Prostate gland (tissue), 2 donors: ENCODE measurements around the gene ABTB1. TPM values are rescaled to one million over a fixed set of nuclear protein-coding genes. Genes with fewer than 3 reads are reported as not detected.

Experiments used
- DNase-seq: peaks from one replicate; pipeline ENCODE4 v3.0.0-alpha.2; 2019; ENCODE audit warnings: low spot score
- H3K27ac ChIP-seq, 2 donors: fragments of 200-600 bp; sonication (generic); 2 replicates each; pipeline ENCODE4 v1.5.1; 2017 to 2019
- H3K27me3 ChIP-seq: fragments of 200-600 bp; sonication (generic); replicated peaks from 2 replicates; pipeline ENCODE4 v1.5.1; 2019; ENCODE audit not compliant: insufficient read depth
- H3K36me3 ChIP-seq, 2 donors: fragments of 200-600 bp; sonication (generic); 1 replicate in 1 of 2; 2 replicates in 1 of 2; pipeline versions ENCODE4 v1.5.1 to v1.8.1; 2017 to 2019
- H3K4me1 ChIP-seq: fragments of 200-600 bp; sonication (generic); replicated peaks from 2 replicates; pipeline ENCODE4 v1.5.1; 2019
- H3K4me3 ChIP-seq, 2 donors: fragments of 200-600 bp; sonication (generic); 2 replicates each; pipeline ENCODE4 v1.5.1; 2017 to 2019
- H3K9me3 ChIP-seq: fragments of 200-600 bp; sonication (generic); 2 replicates; pipeline ENCODE4 v1.5.1; 2017
- POLR2A ChIP-seq: fragments of 450-650 bp; IDR thresholded peaks from one replicate; pipeline ENCODE4 v1.6.1; 2016; ENCODE audit warnings: antibody characterized with exemption, mild to moderate bottlenecking
- POLR2AphosphoS5 ChIP-seq: sonication (generic); formaldehyde crosslinking; IDR thresholded peaks from one replicate; pipeline ENCODE4 v1.6.1; 2017; ENCODE audit warnings: antibody characterized with exemption
- WGBS: methylation state at CpG from one replicate; pipeline ENCODE4 v1.1.5; 2018; 5-methylcytosine and 5-hydroxymethylcytosine counted together
- intact Hi-C: fragments of 100-400 bp; cut with DNase I; formaldehyde crosslinking; loops from one replicate; pipeline ENCODE4 v1.14.2; 2022
- total RNA-seq, 2 donors: library from RNA; depleted of rRNA; stranded (reverse); fragments of >200 nt; gene quantifications; one replicate each; pipeline ENCODE4 v1.1.0, GENCODE V29; 2016
- TF ChIP-seq, protein P1 (sequence below), 4 experiments: fragments of 200-600 bp in 2 of 4; fragments of 450-650 bp in 2 of 4; sonication (generic) in 2 of 4; IDR thresholded peaks; 1 replicate in 3 of 4; 2 replicates in 1 of 4; pipeline ENCODE4 v1.5.1; 2016 to 2019; ENCODE audit warnings: antibody characterized with exemption in 4 of 4, mild to moderate bottlenecking in 2 of 4, moderate library complexity in 2 of 4

The ABTB1 gene
- total RNA-seq: 10 to 100 TPM; 33.4 to 60.2 TPM

DNA sequence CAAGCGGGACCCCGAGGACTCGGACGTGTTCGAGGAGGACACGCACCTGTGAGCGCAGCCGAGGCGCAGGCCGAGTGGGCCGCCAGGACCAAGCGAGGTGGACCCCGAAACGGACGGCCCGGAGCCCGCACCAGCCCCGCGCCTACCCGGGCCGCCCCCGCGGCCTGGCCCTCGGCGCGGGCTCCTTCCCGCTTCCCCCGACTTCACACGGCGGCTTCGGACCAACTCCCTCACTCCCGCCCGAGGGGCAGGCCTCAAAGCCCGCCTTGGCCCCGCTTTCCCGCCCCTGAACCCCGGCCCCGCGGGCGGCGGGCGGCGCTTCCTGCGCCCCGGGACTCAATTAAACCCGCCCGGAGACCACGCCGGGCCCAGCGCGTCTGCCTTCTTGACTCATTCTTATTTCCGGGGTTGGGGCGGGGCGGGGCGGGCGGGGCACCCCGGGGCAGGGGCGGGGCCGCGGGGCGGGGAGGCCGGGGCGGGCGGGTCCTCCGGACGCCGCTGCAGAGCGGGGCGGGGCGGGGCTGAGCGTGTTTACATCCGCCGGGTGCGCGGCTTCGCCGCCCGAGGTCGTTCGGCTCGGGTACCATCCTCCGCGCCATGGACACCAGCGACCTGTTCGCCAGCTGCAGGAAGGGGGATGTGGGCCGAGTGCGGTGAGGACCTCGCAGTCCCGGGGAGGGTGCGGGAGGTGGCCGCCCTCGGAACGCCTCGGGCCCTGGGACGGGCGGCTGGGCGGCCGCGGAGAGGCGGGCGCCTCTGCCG is at the start of gene ABTB1:
ABTB1 (plus strand) TSS at position 524 of the 762 bp plus-strand sequence; CDS start at position 598, 74 bp downstream.
- intact Hi-C loops: loop anchor here (10.0 kb wide), 1 partner anchor 382 kb away; the partner anchor contains the start of gene SEC61A1
- no peaks in the 10 kb centered on the region for H3K27me3 ChIP-seq
- peaks cover 0 to 8% of the 10 kb centered on the region in 2 donors for H3K36me3 ChIP-seq
- peak within 1 kb of the TSS; percentile 72 to 86 for H3K4me3 ChIP-seq
- H3K27ac ChIP-seq: peak within 1 kb of the TSS; percentile 83 to 85
- under 1% methylated on average over 47 of the region's 102 CpGs for WGBS
- H3K4me1 ChIP-seq: no peaks in the 10 kb centered on the region
- H3K9me3 ChIP-seq: no peaks in the 10 kb centered on the region
- DNase-seq: peak; percentile 82
- peak; percentile 60 for TF ChIP-seq POLR2AphosphoS5
- TF ChIP-seq POLR2A: peak; percentile 74
- TF ChIP-seq, protein P1, sequence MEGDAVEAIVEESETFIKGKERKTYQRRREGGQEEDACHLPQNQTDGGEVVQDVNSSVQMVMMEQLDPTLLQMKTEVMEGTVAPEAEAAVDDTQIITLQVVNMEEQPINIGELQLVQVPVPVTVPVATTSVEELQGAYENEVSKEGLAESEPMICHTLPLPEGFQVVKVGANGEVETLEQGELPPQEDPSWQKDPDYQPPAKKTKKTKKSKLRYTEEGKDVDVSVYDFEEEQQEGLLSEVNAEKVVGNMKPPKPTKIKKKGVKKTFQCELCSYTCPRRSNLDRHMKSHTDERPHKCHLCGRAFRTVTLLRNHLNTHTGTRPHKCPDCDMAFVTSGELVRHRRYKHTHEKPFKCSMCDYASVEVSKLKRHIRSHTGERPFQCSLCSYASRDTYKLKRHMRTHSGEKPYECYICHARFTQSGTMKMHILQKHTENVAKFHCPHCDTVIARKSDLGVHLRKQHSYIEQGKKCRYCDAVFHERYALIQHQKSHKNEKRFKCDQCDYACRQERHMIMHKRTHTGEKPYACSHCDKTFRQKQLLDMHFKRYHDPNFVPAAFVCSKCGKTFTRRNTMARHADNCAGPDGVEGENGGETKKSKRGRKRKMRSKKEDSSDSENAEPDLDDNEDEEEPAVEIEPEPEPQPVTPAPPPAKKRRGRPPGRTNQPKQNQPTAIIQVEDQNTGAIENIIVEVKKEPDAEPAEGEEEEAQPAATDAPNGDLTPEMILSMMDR (IDR thresholded peaks at IDR 0.05): no peak

DNA sequence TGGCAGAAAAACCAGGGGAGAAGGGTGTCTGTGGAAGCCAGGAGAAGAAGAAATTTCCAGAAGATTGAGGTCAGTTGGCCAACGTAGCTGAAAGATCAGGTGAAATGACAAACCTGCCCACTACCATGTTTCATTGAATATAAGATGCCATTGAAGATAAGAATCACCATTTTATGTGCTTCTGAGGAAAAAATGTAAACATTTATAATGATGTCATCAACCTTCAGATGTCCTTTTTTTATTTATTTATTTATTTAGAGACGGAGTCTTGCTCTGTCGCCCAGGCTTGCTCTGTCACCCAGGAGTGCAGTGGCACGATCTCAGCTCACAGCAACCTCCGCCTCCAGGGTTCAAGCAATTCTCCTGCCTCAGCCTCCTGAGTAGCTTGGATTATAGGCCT is 48.7 kb upstream of the ABTB1 start:
- no peaks in the 10 kb centered on the region for H3K36me3 ChIP-seq
- H3K27me3 ChIP-seq: no peaks in the 10 kb centered on the region
- H3K9me3 ChIP-seq: no peaks in the 10 kb centered on the region
- 60% methylated on average over 5 of the region's 5 CpGs for whole genome bisulfite sequencing
- TF ChIP-seq, protein P1 (IDR thresholded peaks at IDR 0.05): no peak
- TF ChIP-seq POLR2AphosphoS5 (no peak), POLR2A (no peak)
- intact Hi-C loops: no loop called here
- DNase-seq: no peak
- H3K4me1 ChIP-seq: no peaks in the 10 kb centered on the region
- no peak overlapping the region for H3K27ac ChIP-seq
- H3K4me3 ChIP-seq: no peak overlapping the region

DNA sequence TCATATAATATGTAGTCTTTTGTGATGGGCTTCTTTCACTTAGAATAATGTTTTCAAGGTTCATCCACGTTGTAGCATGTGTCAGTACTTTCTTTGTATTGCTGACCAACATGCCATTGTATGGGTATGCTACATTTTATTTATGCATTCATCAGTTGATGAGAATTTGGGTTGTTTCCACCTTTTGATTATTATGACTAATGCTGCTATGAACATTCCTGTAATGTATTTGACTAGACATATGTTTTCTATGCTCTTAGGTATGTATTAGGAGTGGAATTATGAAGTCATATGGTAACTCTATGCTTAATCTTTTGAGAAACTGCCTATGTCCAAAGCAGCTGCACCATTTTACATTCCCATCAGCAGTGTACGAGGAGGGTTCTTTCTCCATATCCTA is 46.9 kb upstream of the ABTB1 start:
- TF ChIP-seq POLR2AphosphoS5 (no peak), POLR2A (no peak)
- TF ChIP-seq, protein P1 (IDR thresholded peaks at IDR 0.05): no peak
- peaks cover 3% of the 10 kb centered on the region for H3K4me1 ChIP-seq
- no peak overlapping the region for H3K4me3 ChIP-seq
- DNase-seq: no peak
- H3K9me3 ChIP-seq: no peaks in the 10 kb centered on the region
- intact Hi-C loops: no loop called here
- H3K27ac ChIP-seq: no peak overlapping the region
- H3K27me3 ChIP-seq: no peaks in the 10 kb centered on the region
- 63% methylated on average over 2 of the region's 2 CpGs for WGBS
- H3K36me3 ChIP-seq: no peaks in the 10 kb centered on the region

DNA sequence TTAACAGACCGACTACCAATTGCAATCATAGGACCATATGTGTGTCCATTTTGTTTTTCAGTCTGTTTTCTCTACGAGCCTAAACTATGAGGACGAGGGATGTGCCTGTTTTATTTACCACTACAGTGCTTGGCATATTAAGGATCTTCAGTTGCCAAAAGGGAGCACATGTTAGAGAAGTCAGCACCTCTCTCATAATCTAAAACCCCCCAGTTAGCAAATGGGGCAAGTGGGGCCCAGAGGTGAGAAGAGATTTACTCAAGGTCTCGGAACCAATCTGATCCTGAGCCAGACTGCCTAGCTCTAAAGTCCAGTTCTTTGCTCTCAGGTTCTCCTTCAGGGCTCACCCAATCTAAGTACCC is 44.3 kb upstream of the ABTB1 start:
- H3K36me3 ChIP-seq: no peaks in the 10 kb centered on the region
- no peak for TF ChIP-seq POLR2AphosphoS5
- no peak for TF ChIP-seq POLR2A
- TF ChIP-seq, protein P1 (IDR thresholded peaks at IDR 0.05): no peak
- no peak overlapping the region for H3K27ac ChIP-seq
- H3K9me3 ChIP-seq: no peaks in the 10 kb centered on the region
- intact Hi-C loops: no loop called here
- H3K4me1 ChIP-seq: peaks cover 3% of the 10 kb centered on the region
- no peaks in the 10 kb centered on the region for H3K27me3 ChIP-seq
- H3K4me3 ChIP-seq: no peak overlapping the region
- DNase-seq: no peak
- WGBS: 61% methylated on average over 4 of the region's 4 CpGs
